Hepatocyte (in vitro differentiated cells): ENCODE measurements around the gene CYP24A1.

ENCODE experiments used
- EZH2 ChIP-seq: fragments of 200-600 bp; sonication (generic); IDR thresholded peaks from 2 replicates; pipeline ENCODE4 v1.6.1; 2016; ENCODE audit warnings: antibody characterized with exemption, mild to moderate bottlenecking, borderline replicate concordance
- EZH2phosphoT487 ChIP-seq: fragments of 200-600 bp; sonication (generic); IDR thresholded peaks from one replicate; pipeline ENCODE4 v1.6.1; 2018; ENCODE audit warnings: antibody characterized with exemption, mild to moderate bottlenecking, low read depth, moderate library complexity; ENCODE audit not compliant: unreplicated experiment, severe bottlenecking
- TF ChIP-seq, protein P1 (sequence below): fragments of 200-600 bp; sonication (generic); IDR thresholded peaks from 2 replicates; pipeline ENCODE4 v1.5.1; 2016; ENCODE audit warnings: antibody characterized with exemption, mild to moderate bottlenecking; ENCODE audit not compliant: poor library complexity

DNA sequence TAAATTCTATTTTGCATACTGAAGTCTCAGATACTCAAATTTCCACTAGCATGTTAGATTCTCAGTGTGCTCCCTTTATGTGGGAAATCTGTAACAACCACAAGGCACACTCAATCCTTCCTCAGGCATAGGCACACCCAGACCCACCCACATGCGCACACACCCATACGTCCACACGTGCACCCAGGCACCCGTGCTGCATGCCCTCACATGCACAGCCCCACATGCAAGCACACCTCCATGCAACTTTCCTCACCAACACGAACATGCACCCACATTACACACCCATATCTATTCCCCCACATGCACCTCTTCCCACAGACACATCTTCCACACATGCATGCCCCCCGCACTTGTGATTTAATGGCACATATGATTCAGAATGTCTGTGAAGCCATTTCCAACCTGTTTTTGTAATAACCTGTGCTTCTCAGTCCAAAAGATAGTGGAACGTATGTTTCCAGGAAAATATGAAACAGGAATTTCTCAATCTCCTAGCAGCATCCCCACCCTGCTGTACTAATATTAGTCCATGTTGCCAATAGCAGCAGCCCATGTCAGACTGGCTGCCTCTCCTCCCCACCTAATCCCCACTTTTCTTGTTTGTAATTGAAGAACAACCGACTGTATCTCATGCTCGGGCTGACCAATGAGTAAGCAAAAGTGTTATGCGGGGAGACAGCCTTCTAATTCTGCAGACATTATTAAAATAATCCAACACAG, 11.3 kb upstream of the CYP24A1 start:
- TF ChIP-seq, protein P1, sequence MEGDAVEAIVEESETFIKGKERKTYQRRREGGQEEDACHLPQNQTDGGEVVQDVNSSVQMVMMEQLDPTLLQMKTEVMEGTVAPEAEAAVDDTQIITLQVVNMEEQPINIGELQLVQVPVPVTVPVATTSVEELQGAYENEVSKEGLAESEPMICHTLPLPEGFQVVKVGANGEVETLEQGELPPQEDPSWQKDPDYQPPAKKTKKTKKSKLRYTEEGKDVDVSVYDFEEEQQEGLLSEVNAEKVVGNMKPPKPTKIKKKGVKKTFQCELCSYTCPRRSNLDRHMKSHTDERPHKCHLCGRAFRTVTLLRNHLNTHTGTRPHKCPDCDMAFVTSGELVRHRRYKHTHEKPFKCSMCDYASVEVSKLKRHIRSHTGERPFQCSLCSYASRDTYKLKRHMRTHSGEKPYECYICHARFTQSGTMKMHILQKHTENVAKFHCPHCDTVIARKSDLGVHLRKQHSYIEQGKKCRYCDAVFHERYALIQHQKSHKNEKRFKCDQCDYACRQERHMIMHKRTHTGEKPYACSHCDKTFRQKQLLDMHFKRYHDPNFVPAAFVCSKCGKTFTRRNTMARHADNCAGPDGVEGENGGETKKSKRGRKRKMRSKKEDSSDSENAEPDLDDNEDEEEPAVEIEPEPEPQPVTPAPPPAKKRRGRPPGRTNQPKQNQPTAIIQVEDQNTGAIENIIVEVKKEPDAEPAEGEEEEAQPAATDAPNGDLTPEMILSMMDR: no peak
- TF ChIP-seq EZH2 (no peak), EZH2phosphoT487 (no peak)
